Peyer's patch (tissue), 4 donors: ENCODE results near the gene SARNP.

Experiments used
- CTCF ChIP-seq, 6 experiments: fragments of 450-650 bp in 4 of 6; fragments of 200-600 bp in 2 of 6; sonication (generic) in 1 of 6; IDR thresholded peaks; one replicate each; pipeline ENCODE4 v1.5.1; 2017 to 2019; ENCODE audit warnings: antibody characterized with exemption in 6 of 6, mild to moderate bottlenecking in 3 of 6, moderate library complexity in 1 of 6
- POLR2A ChIP-seq, 2 donors: fragments of 450-650 bp; IDR thresholded peaks; one replicate each; pipeline ENCODE4 v1.5.1; 2017; ENCODE audit warnings: antibody characterized with exemption in 2 of 2, mild to moderate bottlenecking in 2 of 2, moderate library complexity in 2 of 2

- TF ChIP-seq CTCF (IDR thresholded peaks at IDR 0.05) (no peak), POLR2A (IDR thresholded peaks at IDR 0.05) (no peak)
Measured at GRCh38 chr12:55809274-55809673, 8.2 kb downstream of the SARNP start.
